GM18870 (cell line): ENCODE data around the gene PAPPA.

Experiments
- ATAC-seq: cut with Tn5 transposase; IDR thresholded peaks from one replicate; pipeline ENCODE4 v1.9.1; 2021; ENCODE audit warnings: moderate library complexity; ENCODE audit not compliant: unreplicated experiment

The PAPPA gene

DNA sequence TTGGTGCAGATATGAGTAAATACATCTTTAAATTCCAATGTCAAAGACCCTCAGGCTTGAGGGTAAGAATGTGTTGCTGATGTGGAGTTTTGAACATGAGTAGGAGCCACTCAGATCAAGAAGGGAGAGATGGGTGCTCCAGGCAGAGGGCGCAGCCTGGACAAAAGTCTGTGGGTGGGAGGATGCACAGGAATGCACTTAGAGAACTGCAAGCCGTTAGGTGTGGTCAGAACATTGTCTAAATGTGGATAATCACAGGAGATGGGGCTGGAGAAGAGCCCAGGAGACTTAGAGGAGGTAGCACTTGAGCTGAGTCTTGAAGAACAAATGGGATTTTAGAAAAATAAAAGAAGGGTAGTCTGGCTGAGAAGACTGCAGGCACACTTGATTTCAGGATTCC is 255.5 kb downstream of the PAPPA start:
- no peak for ATAC-seq

DNA sequence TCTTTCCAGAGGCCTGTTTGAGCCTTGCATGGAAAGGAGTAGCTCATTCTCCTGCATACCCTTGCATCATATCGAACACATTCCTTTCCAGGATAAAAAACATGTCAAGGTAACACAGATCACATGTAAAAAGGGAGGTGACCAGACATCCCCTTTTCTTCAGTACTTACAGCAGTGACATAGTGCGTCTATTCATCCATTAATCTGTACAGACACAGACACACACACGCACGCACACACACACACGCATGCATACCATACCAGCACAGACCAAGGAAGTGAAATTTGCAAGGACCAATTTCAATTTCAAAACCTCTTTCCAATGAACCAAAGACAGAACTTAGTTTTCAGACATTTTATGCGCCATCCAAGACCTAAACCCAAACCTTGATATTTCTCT is 256.0 kb downstream of the PAPPA start:
- no peak for ATAC-seq

DNA sequence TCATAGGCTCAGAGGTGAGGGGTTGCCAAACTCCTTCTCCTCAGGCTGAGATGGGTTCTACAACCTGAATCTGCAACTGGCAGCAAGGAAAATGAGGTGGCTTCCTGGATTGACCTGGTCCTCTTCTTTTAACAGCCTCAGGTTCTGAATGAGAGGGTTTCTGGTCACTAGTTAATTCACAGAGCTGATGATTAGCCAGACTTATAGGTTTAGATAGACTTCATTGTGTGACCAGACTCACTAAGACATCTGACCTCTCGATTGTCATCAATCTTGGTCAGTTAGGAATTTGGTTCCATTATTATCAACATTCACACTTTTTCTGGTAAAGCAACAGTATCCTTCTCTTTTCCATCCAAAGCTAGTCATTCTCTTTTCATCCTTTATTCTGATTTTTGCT is 257.9 kb downstream of the PAPPA start:
- no peak for ATAC-seq

DNA sequence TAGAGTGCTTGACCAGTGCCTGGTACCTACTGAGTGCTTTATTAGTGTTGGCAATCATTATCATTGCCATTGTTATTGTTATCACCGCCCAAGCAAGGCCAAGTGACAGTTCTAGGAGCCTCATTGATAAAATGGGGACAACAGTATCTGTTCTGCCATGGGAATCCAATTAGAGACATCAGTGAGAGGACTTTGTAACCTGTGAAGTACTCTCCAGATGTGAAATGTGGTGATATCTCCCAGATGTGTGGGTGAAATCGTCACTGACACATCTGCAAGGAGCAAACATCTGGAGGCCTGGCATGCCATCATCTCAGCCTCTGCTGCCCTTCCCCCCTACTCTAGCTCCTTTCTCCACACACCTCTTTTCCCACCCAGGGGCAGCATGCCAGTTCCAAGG is 260.8 kb downstream of the PAPPA start:
- no peak for ATAC-seq

DNA sequence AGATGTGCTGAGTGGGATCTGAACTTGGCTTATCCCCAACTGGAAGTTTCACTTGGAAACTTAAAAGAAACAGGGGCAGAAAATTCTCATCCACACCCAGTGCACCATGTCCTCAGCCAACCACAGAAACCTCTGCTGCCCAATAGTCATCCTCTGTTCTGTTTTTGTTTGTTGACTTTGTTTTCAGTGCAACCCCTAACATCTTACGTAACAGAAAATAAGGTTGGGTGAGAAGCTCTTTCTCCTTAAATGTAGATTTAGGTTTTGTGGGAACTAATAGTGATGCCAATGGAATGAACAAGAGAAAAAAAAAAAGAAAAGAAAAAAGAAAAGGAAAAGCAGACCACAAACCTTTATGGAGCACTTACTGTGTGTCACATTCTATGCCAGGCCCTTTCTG is 262.8 kb downstream of the PAPPA start:
- no peak for ATAC-seq

DNA sequence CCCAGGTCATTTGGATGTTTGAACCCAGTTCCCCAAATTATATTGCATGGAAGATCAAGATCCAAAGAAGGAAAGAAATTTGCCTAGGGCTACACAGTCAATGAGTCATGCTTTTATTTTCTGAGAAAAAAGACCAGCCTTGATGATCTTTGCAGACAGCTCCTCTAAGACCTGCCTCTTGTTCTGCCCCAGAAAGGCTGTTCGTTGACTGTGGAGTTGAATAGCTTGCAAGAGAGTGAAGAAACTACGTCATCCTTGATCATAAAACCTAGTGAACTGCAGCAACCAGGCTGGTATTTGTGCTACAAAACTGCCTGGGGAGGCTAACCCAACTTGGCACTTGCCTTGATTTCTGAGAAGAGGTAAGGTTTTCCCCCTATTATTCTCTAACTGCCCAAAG is 263.9 kb downstream of the PAPPA start:
- ATAC-seq = no peak

DNA sequence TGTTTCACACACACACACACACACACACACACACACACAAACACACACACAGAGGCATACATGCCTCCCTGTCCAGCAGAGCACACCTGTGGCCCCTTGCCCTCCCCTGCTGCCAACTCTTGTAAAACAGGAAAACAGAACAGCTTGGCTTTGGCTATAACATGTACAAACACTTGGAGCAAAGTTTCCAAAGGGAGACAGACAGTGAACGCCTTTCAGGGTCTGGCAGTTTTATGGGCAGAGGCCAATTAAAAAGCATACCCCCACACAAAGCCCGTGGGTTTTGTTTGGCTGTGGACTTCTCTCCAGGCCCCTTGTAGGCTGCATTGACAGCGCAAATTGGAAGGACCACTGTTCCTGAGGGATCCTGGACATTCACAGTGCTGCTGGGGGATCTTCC is 265.6 kb downstream of the PAPPA start:
- no peak for ATAC-seq

DNA sequence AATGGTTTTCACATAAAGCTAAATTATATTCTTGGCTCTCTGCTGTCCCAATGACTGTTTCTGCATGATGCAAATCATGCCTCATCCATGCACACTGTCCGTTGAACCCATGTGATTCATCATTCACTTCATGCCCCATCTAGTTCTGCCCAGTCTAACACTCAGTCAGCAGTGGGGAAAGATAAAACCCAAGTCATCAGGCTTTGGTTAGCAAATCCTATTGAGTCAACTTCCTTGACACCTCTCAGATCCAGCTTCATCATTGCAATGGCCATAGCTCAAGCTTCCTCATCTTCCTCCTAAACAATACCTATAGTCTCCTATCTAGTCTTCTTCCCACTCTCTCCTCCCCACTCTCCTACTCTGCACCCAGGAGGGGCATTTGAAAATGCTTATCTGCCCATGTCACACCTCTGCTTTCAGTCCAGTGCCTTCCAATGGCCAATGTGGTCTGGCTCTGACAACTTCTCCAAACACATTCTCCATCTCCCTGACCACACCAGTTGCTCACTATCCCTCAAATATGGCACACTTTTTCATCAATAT is 267.5 kb downstream of the PAPPA start:
- ATAC-seq = no peak

DNA sequence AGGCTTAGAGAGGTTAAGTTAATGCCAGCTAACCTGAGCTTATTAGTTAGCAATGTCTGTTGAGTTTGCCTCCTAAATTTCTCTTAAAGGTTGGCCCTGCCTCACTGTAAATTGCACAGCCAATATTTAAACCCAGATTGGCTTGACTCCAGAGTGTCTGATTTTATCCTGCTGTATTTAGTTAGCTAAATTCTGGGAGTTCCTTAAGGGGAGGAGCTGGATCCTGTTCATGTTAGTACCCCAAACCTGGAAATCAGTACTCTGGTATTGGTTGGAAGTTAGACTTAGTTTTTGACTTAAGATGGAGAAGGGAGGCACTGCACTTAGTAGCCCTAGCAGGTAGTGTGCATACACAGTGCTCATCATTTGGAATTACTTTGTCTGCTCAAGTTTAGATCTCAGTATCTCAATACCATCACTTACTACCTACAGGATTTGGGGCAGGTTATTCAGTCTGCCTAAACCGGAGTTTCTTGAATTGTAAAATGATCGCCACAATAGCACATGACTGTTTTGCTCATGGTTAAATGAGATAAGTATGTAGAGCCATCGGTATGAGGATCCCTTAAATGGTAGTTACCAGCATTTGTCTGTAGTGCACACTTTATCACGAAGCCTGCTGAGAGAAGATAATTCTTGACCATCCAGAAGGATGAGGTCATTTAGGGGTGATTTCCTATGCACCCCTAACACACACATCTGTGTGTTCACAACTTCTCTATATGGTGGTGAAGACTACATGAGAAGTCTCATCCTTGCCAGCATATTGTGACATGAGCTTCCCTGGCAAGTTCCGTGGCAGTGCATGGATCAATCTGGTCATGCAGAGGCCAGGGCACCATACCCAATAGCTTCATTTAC is 268.8 kb downstream of the PAPPA start:
- ATAC-seq = no peak

DNA sequence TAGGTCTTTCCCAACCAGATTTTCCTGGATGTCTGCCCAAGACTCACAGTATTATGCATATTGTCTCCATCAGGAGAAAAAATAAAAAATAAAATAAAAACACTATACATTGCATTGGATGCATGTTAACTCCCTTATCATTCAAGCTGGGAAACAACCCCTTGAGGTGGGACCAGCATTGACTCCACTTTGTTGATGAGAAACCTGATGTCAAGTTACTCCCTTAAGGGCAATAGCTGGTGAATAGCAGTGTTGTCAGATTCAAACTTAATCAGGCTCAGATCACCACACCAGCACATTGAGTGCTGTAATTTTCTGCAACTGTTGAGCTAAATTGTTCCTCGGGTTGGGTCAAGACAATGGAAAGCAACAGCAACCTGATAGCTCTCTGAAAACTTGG is 269.6 kb downstream of the PAPPA start:
- no peak for ATAC-seq

DNA sequence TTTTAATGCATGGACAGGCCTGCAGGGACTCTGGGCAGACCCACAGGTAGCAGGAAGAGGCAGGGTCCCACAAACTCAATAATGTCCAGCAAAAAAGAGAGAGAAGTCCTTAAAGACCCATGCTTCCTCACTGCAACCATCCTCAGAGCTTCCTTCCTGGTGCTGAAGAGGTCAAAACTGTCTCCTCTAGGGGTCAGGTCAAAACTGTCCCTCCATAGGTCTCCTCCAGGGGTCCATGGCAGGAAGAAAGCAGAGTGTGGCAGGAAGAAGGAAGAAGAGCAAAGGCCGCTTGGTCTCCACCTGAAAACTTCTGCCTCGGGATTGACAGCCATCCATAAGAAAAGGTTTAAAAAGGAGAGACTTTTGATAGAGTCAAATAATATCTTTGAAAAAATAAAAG is 271.7 kb downstream of the PAPPA start:
- no peak for ATAC-seq

DNA sequence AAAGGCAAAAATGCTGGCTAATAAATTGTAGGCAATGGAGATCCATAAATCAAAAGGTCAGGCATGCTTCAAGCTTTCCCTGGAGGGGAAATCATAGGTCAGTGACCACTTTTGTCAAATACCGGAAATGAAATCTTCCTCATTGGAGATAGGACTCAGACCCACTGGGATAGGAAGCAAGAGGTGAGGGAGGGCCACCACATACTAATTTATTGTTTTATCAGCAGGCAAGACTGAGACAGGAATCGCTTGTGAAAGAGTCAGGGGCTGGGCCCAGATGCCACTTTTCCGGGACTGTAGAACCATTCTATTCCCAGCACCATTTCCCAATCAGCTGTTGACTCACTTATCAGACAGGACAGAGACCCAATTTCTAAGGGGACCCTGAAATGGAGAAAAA is 277.3 kb downstream of the PAPPA start:
- no peak for ATAC-seq

DNA sequence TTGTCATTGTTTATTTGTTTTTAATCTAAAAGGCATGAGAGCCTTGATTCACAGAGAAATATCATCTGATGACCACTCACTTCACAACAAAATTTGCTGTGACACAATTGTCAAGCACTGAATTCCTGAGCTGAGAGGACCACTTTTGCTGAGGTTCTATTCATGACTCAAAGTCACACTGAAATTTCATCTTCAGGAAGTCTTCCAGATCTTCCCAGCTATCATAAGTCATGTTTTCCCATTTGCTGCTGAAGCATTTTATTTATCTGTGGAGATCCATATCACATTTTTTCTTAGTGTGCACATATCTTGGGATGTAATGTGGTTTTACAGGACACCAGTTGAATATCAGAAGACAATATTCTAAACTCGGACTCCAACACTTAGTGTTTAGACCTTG is 278.5 kb downstream of the PAPPA start:
- ATAC-seq = no peak

DNA sequence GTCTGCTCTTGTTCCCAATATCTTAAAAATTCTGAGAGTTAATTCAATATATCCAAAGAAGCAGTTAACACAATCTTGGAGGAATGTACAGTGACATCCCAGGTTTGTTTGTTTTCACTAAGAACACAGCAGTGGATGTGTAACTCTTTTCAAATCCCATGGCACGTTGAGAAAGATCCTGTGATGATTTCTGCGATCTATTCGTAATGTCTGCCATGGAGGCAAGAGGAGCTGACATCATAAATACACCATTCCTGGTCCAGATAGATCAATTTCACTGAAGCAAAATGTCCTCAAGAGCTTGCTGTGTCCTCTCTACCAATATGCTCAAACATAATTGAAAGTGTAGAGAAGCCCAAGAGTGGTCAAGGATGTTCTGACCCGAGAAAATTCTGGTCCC is 280.7 kb downstream of the PAPPA start:
- no peak for ATAC-seq

DNA sequence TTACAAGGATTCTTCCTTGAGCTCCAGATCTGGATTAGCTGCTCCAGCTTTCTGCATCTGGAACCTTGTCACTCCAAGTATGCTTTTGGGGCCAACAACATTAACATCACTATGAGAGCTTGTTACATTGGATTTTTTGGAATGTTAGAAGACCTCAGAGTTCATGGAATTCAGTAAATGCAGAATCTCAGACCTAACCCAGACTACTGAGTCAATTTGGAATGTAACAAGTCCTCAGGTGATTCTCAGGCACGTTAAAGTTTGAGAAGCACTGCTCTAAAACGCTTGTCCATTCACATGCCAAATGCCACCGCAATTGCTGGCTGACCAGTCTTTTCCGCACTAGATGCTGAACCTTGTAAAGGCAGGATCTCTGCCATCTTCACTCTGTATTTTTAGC is 282.1 kb downstream of the PAPPA start:
- ATAC-seq = no peak

DNA sequence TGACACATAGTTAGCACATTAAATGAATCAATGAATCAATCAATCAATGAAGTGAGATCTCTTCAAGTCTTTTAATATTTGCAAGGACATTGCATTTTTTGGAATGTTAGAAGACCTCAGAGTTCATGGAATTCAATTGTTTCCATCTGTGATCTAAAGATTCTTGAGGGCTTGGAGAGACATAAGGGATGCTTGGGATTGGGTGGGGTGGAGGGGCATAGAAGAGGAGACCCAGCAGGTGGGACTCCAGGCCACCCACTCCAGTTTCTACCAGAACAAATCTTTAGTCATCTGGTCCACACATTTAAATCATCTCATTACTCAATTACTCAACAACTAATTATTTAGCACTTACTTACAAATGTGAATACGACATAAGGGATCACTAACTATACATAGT is 282.5 kb downstream of the PAPPA start:
- no peak for ATAC-seq

DNA sequence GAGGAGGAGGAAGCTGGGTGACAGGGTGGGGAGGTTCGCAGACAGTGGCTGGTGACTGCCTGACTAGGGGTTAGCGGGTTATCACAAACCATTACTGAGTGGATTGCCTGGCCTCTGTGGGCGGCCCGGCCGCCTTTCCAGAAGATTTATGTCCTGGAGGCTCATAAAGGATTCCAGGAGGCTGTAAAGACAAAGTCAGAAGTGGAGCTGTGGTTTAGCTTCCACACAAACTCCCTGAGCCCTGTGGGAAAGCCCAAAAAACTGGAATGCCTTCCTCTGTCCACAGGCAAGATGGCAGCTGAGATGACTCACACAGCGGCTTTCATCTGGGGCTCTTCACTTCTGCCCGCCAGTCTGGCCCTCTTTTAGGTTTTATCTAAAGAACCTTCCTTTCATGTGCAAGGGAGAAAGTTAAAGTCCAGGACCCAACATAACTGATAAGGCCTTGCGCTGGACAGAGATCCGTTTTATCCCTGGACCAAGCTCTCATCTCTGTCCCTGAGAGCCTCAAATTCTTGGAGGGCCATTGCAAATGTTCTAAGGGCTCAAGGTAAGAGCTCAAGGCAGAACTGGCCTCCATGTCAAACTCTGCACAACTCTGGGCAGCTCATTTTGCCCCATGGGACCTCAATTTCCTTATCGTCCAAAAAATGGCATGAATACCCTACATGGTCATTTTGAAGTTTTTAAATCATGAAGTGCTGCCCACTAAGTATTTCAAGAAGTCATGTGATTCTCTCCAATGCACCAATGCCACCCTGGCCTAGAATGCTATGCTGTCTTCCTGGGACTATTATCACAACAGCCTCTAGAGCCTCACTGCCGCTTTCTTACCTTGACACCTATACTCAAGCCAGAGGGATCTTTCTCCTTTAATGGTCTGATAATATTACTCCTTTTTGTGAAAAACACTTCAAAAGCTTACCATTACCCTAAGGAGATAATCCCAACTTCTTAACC is 284.1 kb downstream of the PAPPA start:
- no peak for ATAC-seq

DNA sequence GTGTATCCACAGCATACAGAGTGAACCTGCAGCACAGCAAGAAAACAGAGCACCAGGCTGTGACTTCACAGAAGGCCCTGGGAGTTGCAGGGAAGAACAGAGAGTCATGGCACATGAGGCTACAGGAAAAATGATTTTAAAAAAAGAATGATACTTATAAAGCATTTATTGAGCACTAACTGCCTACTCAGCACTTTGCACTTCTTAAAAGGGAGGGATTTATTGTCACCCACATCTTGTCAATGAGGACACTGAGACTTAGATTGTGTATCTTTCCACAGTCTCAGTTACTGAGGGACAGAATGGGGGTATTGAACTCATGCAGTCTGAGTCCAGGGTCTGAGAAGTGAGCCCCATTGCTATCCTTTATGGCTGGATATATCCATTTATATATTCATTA is 288.9 kb downstream of the PAPPA start:
- ATAC-seq = no peak

DNA sequence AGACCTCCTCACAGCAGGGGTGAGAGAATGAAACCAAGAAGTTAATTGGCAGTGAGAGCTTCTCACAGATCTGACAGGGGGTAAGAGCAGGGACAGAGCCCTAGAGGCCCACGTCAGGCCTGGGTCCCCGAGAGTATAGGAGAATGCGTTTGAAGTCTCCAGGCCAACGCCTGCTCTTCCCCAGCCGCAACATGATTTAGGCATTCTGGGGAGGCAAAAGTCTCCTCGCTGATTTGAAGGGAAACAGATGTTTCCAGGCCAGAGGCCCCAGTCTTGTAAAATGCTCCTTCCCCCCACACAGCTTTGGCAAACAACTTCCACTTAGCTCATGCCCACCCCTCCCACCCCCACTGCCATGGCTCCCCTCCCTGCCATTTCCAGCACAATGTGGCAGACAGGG is 294.3 kb downstream of the PAPPA start:
- no peak for ATAC-seq

DNA sequence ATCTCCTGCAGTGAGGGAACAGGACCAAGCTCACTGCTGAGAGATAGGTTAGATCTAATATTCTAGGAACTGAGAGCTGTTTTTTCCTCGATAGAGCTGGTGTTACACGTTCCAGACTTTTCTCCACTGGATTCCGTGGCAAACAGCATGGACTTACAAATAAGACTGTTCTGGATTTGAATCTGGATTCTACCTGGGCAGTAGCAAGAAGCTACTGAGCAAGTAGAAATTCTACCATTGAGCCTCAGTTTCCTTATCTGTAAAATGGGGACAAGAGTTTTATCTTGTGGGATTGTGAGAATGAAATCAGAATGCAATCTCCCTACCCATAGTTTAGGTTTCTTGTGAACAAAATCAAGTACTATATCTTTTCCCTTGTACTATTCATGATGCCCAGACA is 294.8 kb downstream of the PAPPA start:
- no peak for ATAC-seq

DNA sequence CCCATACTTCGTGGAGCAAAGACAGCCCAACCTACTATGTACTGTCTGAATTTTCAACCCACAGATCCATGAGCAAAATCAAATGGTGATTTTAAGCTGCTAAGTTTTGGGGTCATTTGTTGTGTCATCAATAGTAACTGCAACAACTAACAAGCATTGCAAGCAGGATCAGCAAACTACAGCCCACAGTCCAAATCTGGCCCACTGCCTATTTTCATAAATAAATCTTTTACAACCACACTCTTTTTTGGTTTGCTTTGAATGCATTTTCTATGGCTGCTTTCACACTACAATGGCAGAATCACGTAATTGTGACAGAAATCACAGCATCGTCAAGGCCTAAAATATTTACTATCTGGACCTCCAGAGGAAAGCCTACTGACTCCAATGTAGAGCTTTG is 296.4 kb downstream of the PAPPA start:
- ATAC-seq = no peak
